SK-N-SH (cell line): ENCODE data around the gene AIF1.
"Not testable (repeated sequence)": the region's sequence is repeated elsewhere in the genome, so short reads cannot be mapped to it uniquely, and the experiment has no call there.

Experiments
- ELF1 ChIP-seq: IDR thresholded peaks from 2 replicates; pipeline ENCODE4 v1.4.0; 2012
- GABPA ChIP-seq: IDR thresholded peaks from 2 replicates; pipeline ENCODE4 v1.4.0; 2012; ENCODE audit warnings: low read depth, mild to moderate bottlenecking
- MXI1 ChIP-seq: IDR thresholded peaks from 2 replicates; pipeline ENCODE4 v1.6.1; 2012; ENCODE audit warnings: mild to moderate bottlenecking, low read depth, low read length, improper control_type of control experiment
- NFIC ChIP-seq: IDR thresholded peaks from 2 replicates; pipeline ENCODE4 v1.4.0; 2012; ENCODE audit warnings: borderline replicate concordance
- POLR2AphosphoS5 ChIP-seq: IDR thresholded peaks from 2 replicates; pipeline ENCODE4 v1.6.1; 2012; ENCODE audit warnings: low read depth, low read length
- RAD21 ChIP-seq: IDR thresholded peaks from 2 replicates; pipeline ENCODE4 v1.6.1; 2012; ENCODE audit warnings: mild to moderate bottlenecking, low read length
- TF ChIP-seq, protein P1 (sequence below): fragments of 200-600 bp; sonication (generic); IDR thresholded peaks from 2 replicates; pipeline ENCODE4 v1.6.1; 2017; ENCODE audit warnings: antibody characterized with exemption, mild to moderate bottlenecking, moderate library complexity

DNA sequence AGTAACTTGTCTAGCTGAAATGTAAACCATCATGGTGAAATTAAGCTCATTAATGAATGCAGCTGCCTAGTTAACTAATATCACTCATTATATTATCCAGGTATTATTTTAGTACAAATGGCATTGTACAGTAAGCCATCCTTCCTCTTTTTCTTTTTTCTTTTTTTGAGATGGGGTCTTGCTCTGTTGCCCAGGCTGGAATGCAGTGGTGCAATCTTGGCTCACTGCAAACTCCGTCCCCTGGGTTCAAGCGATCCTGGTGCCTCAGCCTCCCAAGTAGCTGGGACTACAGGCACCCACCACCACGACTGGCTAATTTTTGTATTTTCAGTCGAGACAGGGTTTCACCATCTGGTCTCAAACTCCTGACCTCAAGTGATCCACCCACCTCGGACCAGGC lies 24.3 kb upstream of the AIF1 start:
- TF ChIP-seq GABPA, MXI1, ELF1, NFIC, POLR2AphosphoS5, RAD21: not testable (repeated sequence)
- TF ChIP-seq, protein P1, sequence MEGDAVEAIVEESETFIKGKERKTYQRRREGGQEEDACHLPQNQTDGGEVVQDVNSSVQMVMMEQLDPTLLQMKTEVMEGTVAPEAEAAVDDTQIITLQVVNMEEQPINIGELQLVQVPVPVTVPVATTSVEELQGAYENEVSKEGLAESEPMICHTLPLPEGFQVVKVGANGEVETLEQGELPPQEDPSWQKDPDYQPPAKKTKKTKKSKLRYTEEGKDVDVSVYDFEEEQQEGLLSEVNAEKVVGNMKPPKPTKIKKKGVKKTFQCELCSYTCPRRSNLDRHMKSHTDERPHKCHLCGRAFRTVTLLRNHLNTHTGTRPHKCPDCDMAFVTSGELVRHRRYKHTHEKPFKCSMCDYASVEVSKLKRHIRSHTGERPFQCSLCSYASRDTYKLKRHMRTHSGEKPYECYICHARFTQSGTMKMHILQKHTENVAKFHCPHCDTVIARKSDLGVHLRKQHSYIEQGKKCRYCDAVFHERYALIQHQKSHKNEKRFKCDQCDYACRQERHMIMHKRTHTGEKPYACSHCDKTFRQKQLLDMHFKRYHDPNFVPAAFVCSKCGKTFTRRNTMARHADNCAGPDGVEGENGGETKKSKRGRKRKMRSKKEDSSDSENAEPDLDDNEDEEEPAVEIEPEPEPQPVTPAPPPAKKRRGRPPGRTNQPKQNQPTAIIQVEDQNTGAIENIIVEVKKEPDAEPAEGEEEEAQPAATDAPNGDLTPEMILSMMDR: not testable (repeated sequence)
